Endometrial microvascular endothelial cells (primary cell): ENCODE results near the gene OXCT1. TPM values are rescaled to one million over a fixed set of nuclear protein-coding genes. Genes with fewer than 3 reads are reported as not detected.

Source experiments
- in situ Hi-C: cut with HindIII; loops from 2 replicates; pipeline ENCODE4 v1.10.0; 2017; ENCODE audit warnings: low sequenced_read_pairs, low pct_unique_long_range_greater_than_20kb; ENCODE audit errors: inconsistent ontology term
- total RNA-seq: library from RNA; depleted of rRNA; stranded (reverse); fragments of >200 nt; gene quantifications from one replicate; pipeline ENCODE4 v1.2.3, GENCODE V29; 2015; ENCODE audit errors: inconsistent ontology term

The OXCT1 gene
- total RNA-seq, 1 donor from 2014 or later = 31.9 TPM

GRCh38 chr5:41793141-41793770, 77.0 kb downstream of the OXCT1 start:
- in situ Hi-C loops = no loop called here

- in situ Hi-C loops = no loop called here
Observed at GRCh38 chr5:41790038-41790776, 80.0 kb downstream of the OXCT1 start.

GRCh38 chr5:41789434-41789833, 80.8 kb downstream of the OXCT1 start:
- in situ Hi-C loops = no loop called here

- in situ Hi-C loops = no loop called here
Observed at GRCh38 chr5:41788941-41789368, 81.3 kb downstream of the OXCT1 start.

GRCh38 chr5:41787265-41787664, 83.0 kb downstream of the OXCT1 start:
- in situ Hi-C loops = no loop called here

- in situ Hi-C loops = no loop called here
Observed at GRCh38 chr5:41785061-41785460, 85.2 kb downstream of the OXCT1 start.

- in situ Hi-C loops = no loop called here
Observed at GRCh38 chr5:41778410-41778809, 91.8 kb downstream of the OXCT1 start.

GRCh38 chr5:41776435-41776834, 93.8 kb downstream of the OXCT1 start:
- in situ Hi-C loops = no loop called here

- in situ Hi-C loops = no loop called here
Observed at GRCh38 chr5:41773799-41774198, 96.4 kb downstream of the OXCT1 start.

- in situ Hi-C loops = no loop called here
Observed at GRCh38 chr5:41772785-41773442, 97.3 kb downstream of the OXCT1 start.

GRCh38 chr5:41772056-41772455, 98.2 kb downstream of the OXCT1 start:
- in situ Hi-C loops = no loop called here

- in situ Hi-C loops = no loop called here
Observed at GRCh38 chr5:41770799-41771198, 99.4 kb downstream of the OXCT1 start.

- in situ Hi-C loops = no loop called here
Observed at GRCh38 chr5:41768692-41769091, 101.5 kb downstream of the OXCT1 start.

GRCh38 chr5:41764650-41765049, 105.6 kb downstream of the OXCT1 start:
- in situ Hi-C loops = no loop called here

- in situ Hi-C loops = no loop called here
Observed at GRCh38 chr5:41763574-41763973, 106.7 kb downstream of the OXCT1 start.

- in situ Hi-C loops = no loop called here
Observed at GRCh38 chr5:41763081-41763480, 107.1 kb downstream of the OXCT1 start.

- in situ Hi-C loops = no loop called here
Observed at GRCh38 chr5:41762426-41762825, 107.8 kb downstream of the OXCT1 start.

GRCh38 chr5:41761663-41762062, 108.6 kb downstream of the OXCT1 start:
- in situ Hi-C loops = no loop called here

GRCh38 chr5:41755705-41756104, 114.5 kb downstream of the OXCT1 start:
- in situ Hi-C loops = no loop called here

- in situ Hi-C loops = no loop called here
Observed at GRCh38 chr5:41754857-41755256, 115.4 kb downstream of the OXCT1 start.
